ENCODE data around the gene GBGT1.

The GBGT1 gene

DNA sequence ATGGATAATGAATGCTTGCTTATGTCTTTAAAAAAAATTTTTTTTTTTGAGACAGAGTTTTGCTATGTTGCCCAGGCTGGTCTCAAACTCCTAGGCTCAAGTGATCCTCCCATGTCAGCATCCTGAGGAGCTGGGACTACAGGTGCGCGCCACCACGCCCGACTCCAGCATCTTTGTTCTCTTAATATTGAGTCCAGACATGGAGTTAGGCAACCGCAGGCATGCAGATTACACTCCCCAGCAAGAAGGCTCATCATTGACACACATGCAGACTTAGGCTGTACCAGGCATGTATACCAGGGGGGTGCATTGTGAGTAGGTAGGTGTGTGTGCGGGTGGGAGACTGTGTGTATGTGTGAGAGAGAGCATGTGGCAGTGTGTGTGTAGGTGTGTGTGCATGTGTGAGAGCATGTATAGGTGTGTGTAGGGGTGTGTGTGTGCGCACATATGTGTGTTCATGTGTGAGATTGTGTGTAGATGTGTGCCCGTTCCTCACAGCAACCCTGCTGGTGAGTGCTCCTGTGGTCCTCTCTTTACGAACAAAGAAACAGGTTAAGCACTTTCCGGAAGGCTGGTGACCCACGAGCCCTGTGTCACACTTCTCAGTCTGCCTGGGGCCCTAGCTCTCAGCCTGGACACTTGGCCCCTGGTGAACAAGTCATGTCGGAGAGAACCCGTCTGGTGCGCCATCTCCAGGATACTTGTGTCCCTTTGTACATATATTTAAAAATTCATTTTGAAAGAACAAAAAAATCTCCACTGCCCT, 39.2 kb upstream of the GBGT1 start:
- H3K4me3 ChIP-seq (ENCODE audit: low read depth, low read length): no peak overlapping the region
- in situ Hi-C loops (cut with HindIII; ENCODE audit: low sequenced_read_pairs): no loop called here
- DNase-seq (ENCODE audit: low read depth, low spot score): no peak
- TF ChIP-seq, protein P1, sequence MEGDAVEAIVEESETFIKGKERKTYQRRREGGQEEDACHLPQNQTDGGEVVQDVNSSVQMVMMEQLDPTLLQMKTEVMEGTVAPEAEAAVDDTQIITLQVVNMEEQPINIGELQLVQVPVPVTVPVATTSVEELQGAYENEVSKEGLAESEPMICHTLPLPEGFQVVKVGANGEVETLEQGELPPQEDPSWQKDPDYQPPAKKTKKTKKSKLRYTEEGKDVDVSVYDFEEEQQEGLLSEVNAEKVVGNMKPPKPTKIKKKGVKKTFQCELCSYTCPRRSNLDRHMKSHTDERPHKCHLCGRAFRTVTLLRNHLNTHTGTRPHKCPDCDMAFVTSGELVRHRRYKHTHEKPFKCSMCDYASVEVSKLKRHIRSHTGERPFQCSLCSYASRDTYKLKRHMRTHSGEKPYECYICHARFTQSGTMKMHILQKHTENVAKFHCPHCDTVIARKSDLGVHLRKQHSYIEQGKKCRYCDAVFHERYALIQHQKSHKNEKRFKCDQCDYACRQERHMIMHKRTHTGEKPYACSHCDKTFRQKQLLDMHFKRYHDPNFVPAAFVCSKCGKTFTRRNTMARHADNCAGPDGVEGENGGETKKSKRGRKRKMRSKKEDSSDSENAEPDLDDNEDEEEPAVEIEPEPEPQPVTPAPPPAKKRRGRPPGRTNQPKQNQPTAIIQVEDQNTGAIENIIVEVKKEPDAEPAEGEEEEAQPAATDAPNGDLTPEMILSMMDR (IDR thresholded peaks at IDR 0.05; ENCODE audit: low read depth, low read length): no peak

DNA sequence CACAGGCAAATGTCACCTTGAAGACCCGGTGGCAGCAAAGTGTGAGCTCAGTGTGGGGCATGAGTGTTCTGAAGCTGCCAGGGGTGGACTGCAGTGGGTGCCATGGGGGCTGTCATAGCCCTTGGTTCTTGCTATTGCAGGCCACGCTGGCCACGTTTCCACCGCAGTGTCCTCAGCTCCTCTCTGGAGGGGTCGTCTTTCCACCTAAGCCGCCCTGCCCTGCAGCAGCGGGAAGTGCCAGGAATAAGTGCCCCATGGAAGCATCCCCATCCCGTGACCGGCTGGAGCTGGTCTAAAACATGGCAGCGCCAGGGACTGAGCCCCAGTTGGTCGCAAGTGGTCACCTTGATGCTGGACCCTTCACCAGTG, 38.4 kb upstream of the GBGT1 start:
- in situ Hi-C loops (cut with HindIII; ENCODE audit: low sequenced_read_pairs): no loop called here
- TF ChIP-seq, protein P1 (IDR thresholded peaks at IDR 0.05; ENCODE audit: low read depth, low read length): no peak
- H3K4me3 ChIP-seq (ENCODE audit: low read depth, low read length): no peak overlapping the region
- DNase-seq (ENCODE audit: low read depth, low spot score): no peak

DNA sequence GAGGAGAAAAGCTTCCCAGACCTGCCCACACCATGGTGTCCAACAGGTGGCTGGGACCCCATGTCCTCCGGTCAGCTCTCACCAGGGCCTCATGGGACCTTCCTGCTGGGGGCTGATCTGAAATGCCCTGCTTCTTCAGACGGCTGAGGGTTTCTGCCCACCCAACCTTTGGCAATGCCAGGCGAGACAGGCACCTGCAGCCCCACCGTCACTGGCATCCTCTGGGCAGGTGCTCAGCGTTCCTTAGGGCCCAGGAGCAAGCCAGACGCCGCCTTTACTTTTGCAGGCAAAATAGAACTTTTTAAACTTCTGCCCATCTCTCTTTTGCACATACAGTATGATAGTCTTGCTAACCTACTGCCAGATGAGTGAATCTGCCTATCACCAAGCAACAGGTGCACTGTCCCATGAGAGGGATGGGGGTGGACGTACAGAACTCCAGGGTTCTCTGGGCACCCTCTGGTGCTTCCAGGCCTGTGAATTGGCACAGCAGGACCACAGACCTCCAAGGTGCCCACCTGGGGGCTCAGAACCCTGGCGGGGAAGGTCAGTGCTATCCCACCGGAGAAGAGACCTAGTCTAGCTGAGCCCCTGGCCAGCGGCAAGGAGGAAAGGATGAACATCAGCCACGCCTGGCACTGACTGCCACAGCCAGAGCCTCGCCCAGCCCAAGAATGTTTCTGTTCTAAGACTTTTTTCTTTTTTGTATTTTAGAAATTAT, 37.9 kb upstream of the GBGT1 start:
- in situ Hi-C loops (cut with HindIII; ENCODE audit: low sequenced_read_pairs): no loop called here
- no peak for DNase-seq (ENCODE audit: low read depth, low spot score)
- TF ChIP-seq, protein P1 (IDR thresholded peaks at IDR 0.05; ENCODE audit: low read depth, low read length): no peak
- H3K4me3 ChIP-seq (ENCODE audit: low read depth, low read length): no peak overlapping the region

DNA sequence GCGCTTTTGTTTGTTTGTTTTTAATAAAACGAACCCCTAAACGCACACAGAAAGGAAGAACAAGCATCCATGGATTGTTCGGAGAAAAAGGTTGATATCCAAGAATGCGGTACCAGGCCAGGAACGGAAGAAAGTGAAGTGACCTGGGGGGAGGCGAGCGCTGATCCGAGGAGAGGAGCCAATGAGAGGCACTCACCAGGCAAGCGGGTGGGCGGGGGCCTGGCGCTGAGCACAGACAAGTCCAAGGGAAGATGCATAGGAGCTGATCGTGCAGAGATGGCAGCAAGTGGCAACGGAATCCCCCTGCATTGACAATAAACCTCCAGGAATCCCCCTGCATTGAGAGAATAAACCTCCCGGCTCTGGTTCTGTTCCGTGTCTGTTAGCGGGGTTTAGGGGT, 36.9 kb upstream of the GBGT1 start:
- TF ChIP-seq, protein P1 (IDR thresholded peaks at IDR 0.05; ENCODE audit: low read depth, low read length): no peak
- DNase-seq (ENCODE audit: low read depth, low spot score): no peak
- in situ Hi-C loops (cut with HindIII; ENCODE audit: low sequenced_read_pairs): no loop called here
- H3K4me3 ChIP-seq (ENCODE audit: low read depth, low read length): no peak overlapping the region

DNA sequence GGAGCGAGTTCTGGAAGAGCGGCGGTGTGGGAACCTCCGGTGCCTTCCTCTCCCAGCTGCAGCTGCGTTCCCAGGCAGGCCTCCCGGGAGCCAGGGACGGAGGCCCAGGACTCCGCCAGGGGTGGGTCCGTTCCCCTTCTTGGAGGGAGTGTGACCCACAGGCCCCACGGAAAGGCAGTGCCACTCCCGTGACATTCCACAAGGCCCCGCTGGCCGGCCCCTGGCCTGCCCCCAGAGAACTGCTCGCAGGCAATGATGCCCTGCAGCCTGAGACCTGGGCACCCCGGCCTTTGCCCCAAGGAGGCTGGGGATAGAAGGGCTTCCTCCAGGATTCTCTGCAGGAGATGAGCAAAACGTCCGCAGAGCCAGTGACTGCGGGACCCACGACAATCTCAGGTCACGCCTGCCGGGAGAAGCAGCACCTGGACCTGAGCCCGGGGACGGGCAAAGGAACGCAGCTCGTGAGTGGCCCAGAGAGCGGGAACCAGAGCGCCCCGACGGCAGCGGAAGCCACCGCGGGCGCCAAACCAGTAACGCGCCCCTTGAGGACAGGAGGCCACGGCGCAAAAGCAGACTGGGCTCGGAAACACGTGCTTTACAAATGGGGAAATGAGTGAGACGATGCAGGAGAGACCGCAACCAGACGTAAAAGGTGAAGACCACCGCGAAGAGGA, 36.1 kb upstream of the GBGT1 start:
- DNase-seq (ENCODE audit: low read depth, low spot score): no peak
- TF ChIP-seq, protein P1 (IDR thresholded peaks at IDR 0.05; ENCODE audit: low read depth, low read length): no peak
- H3K4me3 ChIP-seq (ENCODE audit: low read depth, low read length): no peak overlapping the region
- in situ Hi-C loops (cut with HindIII; ENCODE audit: low sequenced_read_pairs): no loop called here

DNA sequence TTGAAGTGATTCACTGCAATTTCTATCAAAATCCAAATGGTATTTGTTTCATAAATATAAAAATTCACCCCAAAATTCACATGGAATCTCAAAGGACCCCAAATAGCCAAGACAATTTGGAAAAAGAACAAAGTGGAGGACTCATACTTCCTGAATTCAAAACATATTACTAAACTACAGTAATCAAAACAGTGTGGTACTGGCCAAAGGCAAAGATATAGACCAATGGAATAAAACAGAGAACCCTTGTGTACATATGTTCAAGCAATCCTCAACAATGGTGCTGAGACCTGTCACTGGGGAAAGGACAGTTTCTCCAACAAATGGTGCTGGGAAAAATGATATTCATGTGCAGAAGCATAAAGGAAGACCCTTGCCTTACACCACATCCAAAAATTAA, 31.3 kb upstream of the GBGT1 start:
- in situ Hi-C loops (cut with HindIII; ENCODE audit: low sequenced_read_pairs): no loop called here
- no peak overlapping the region for H3K4me3 ChIP-seq (ENCODE audit: low read depth, low read length)
- DNase-seq (ENCODE audit: low read depth, low spot score): no peak
- TF ChIP-seq, protein P1 (IDR thresholded peaks at IDR 0.05; ENCODE audit: low read depth, low read length): no peak

All from astrocyte of the spinal cord (primary cell).